Measurements from ENCODE around the gene PACSIN2. TPM values are rescaled to one million over a fixed set of nuclear protein-coding genes. Genes with fewer than 3 reads are reported as not detected.
A peak's percentile ranks its signal among the peaks of the same experiment; 100 is the strongest.

PACSIN2 gene
- total and polyA plus RNA-seq, 8 donors = 63.4 to 149 (median 66.2) TPM

DNA sequence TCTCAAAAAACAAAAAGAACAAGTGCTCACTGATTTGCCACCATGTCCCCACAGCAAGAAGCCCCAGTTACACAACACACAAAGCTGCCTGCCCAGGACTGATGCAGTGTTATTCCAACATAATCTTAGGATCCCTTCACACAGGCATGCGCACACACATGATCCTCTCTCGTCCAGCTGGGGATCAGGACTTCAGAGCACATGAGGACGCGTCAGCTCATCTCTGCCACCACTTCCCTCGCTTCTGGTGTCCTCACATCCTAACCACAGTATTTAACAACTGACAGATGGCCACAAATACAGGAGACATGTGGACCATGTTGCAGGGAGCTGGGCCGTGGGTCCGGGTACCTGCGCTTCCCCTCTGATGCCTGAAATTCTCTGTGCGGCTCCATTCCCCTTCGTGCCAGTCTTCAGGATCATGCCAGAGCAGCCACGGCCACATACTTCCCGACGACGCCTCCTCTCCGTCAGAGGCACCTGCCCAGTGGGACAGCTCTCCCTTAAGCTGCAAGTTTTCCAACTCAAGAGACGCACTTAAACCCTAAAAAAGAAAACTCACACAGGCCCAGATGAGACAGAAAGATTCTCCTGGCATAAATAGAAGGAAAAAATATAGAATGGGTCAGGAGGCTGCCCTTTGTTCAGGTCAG, 68.3 kb downstream of the PACSIN2 start:
- no peak overlapping the region for H3K4me3 ChIP-seq
- H3K36me3 ChIP-seq = no peaks in the 10 kb centered on the region
- TF ChIP-seq, protein P1, sequence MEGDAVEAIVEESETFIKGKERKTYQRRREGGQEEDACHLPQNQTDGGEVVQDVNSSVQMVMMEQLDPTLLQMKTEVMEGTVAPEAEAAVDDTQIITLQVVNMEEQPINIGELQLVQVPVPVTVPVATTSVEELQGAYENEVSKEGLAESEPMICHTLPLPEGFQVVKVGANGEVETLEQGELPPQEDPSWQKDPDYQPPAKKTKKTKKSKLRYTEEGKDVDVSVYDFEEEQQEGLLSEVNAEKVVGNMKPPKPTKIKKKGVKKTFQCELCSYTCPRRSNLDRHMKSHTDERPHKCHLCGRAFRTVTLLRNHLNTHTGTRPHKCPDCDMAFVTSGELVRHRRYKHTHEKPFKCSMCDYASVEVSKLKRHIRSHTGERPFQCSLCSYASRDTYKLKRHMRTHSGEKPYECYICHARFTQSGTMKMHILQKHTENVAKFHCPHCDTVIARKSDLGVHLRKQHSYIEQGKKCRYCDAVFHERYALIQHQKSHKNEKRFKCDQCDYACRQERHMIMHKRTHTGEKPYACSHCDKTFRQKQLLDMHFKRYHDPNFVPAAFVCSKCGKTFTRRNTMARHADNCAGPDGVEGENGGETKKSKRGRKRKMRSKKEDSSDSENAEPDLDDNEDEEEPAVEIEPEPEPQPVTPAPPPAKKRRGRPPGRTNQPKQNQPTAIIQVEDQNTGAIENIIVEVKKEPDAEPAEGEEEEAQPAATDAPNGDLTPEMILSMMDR (IDR thresholded peaks at IDR 0.05) = no peak
- peak overlapping the region in 1 of 2 donors; percentile 25 for H3K27ac ChIP-seq
- H3K9me3 ChIP-seq = no peaks in the 10 kb centered on the region
- intact Hi-C loops (cut with DNase I) = no loop called here
- DNase-seq (no peak), ATAC-seq (no peak)
- no peaks in the 10 kb centered on the region for H3K27me3 ChIP-seq
- peaks cover 17 to 86% of the 10 kb centered on the region in 2 donors for H3K4me1 ChIP-seq

- Histone ChIP-seq H3K27me3 (no peaks in the 10 kb centered on the region), H3K4me1 (peaks cover 17 to 82% of the 10 kb centered on the region in 2 donors), H3K27ac (peak overlapping the region in 1 of 2 donors; percentile 23), H3K9me3 (no peaks in the 10 kb centered on the region), H3K4me3 (no peak overlapping the region), H3K36me3 (no peaks in the 10 kb centered on the region)
- DNase-seq (no peak), ATAC-seq (peak; percentile 56)
- intact Hi-C loops (cut with DNase I) = no loop called here
- TF ChIP-seq, protein P1 (IDR thresholded peaks at IDR 0.05) = no peak
Measured at GRCh38 chr22:42945736-42946135, 69.2 kb downstream of the PACSIN2 start.

DNA sequence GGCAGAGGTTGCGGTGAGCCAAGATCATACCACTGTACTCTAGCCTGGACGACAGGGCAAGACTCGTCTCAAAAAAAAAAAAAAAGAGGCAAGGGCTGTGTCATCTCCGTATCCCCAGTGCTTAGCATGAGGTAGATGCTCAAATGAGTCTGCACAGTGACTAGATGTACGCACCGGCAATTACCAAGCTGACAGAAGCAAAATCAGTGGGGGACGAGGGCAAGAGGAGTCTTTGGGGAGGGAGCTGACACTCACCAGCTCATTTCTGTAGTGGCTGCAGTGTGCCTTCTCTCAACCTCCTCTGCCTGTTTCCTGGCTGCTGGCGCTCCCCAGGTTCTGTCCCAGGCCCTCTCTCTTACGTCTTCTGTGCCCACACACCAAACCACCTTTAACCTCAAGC, 69.9 kb downstream of the PACSIN2 start:
- Histone ChIP-seq H3K4me3 (no peak overlapping the region), H3K27ac (peak overlapping the region in 1 of 2 donors; percentile 23), H3K36me3 (no peaks in the 10 kb centered on the region), H3K4me1 (peaks cover 24 to 82% of the 10 kb centered on the region in 2 donors), H3K27me3 (no peaks in the 10 kb centered on the region), H3K9me3 (no peaks in the 10 kb centered on the region)
- ATAC-seq = no peak
- intact Hi-C loops (cut with DNase I) = no loop called here
- TF ChIP-seq, protein P1 (IDR thresholded peaks at IDR 0.05) = no peak
- DNase-seq = no peak

DNA sequence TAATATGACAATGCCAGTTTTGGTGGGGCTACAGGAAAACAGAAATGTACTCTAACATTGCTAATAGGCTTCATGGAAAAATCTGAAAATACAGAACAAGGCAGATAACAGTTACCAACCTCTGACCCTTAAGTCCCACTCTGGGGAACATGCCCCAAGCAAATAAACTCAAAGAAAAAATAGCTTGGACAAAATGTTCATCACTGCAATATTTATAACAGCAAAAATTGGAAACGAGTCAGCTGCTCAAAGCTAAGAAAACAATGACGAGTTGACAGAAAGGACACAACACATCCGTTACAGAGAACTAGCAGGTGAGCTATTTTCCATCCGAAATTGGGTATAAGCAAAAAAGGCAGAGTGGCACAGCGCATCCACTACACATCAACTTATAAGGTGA, 70.5 kb downstream of the PACSIN2 start:
- ATAC-seq (no peak), DNase-seq (no peak)
- Histone ChIP-seq H3K36me3 (no peaks in the 10 kb centered on the region), H3K27ac (peak overlapping the region in 1 of 2 donors; percentile 23), H3K4me1 (peaks cover 30 to 82% of the 10 kb centered on the region in 2 donors), H3K9me3 (no peaks in the 10 kb centered on the region), H3K27me3 (no peaks in the 10 kb centered on the region), H3K4me3 (no peak overlapping the region)
- TF ChIP-seq, protein P1 (IDR thresholded peaks at IDR 0.05) = no peak
- intact Hi-C loops (cut with DNase I) = no loop called here

- intact Hi-C loops (cut with DNase I) = no loop called here
- H3K27ac ChIP-seq = peak overlapping the region in 1 of 2 donors; percentile 23
- no peaks in the 10 kb centered on the region for H3K27me3 ChIP-seq
- no peaks in the 10 kb centered on the region for H3K36me3 ChIP-seq
- no peak for DNase-seq
- H3K4me3 ChIP-seq = no peak overlapping the region
- peaks cover 34 to 82% of the 10 kb centered on the region in 2 donors for H3K4me1 ChIP-seq
- no peaks in the 10 kb centered on the region for H3K9me3 ChIP-seq
- TF ChIP-seq, protein P1 (IDR thresholded peaks at IDR 0.05) = no peak
- ATAC-seq = no peak
Measured at GRCh38 chr22:42943981-42944380, 71.0 kb downstream of the PACSIN2 start.

All from left lung (tissue), 10 donors.